ENCODE measurements around the gene NEO1.

DNA sequence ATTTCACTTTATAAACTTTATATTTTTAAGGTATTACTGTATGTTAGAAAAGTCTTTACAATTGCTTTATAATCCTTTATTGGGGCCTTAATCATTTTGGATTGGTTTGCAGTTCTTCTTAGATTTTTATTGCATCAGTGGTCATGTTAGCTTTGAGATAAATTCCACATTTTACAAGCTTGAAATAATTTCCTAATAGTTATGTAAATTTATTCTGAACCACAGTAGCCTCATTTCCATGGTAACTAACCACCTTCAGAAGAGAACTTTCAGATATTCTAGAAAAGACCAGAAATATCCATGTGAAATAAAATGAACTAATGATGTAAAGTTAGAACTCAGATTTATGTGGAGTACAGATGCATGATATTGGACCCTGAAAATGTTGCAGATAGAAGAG is 94.2 kb downstream of the NEO1 start:
- TF ChIP-seq, protein P1, sequence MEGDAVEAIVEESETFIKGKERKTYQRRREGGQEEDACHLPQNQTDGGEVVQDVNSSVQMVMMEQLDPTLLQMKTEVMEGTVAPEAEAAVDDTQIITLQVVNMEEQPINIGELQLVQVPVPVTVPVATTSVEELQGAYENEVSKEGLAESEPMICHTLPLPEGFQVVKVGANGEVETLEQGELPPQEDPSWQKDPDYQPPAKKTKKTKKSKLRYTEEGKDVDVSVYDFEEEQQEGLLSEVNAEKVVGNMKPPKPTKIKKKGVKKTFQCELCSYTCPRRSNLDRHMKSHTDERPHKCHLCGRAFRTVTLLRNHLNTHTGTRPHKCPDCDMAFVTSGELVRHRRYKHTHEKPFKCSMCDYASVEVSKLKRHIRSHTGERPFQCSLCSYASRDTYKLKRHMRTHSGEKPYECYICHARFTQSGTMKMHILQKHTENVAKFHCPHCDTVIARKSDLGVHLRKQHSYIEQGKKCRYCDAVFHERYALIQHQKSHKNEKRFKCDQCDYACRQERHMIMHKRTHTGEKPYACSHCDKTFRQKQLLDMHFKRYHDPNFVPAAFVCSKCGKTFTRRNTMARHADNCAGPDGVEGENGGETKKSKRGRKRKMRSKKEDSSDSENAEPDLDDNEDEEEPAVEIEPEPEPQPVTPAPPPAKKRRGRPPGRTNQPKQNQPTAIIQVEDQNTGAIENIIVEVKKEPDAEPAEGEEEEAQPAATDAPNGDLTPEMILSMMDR (IDR thresholded peaks at IDR 0.05) = no peak
- no peak for TF ChIP-seq ZFX (IDR thresholded peaks at IDR 0.05; ENCODE audit: borderline replicate concordance)
